CD4-positive, alpha-beta T cell (primary cell): ENCODE results near the gene SYT17. TPM values are rescaled to one million over a fixed set of nuclear protein-coding genes. Genes with fewer than 3 reads are reported as not detected.
A peak's percentile ranks its signal among the peaks of the same experiment; 100 is the strongest.

Experiments used
- ATAC-seq: fragments of 200-7000 bp; cut with Tn5 transposase; one replicate; pipeline ENCODE4 v1.10.0; 2022; ENCODE audit warnings: mild to moderate bottlenecking; ENCODE audit not compliant: poor library complexity
- CTCF ChIA-PET: fragments of 350-600 bp; sonication (Branson Sonifier 250); formaldehyde crosslinking; loops from one replicate; lab custom pipeline; 2021; ENCODE audit warnings: antibody characterized with exemption, inconsistent platforms; lab: Charles Lee
- POLR2A ChIA-PET: fragments of 350-600 bp; sonication (Branson Sonifier 250); formaldehyde crosslinking; loops from one replicate; lab custom pipeline; 2021; ENCODE audit warnings: antibody characterized with exemption, inconsistent platforms; lab: Charles Lee
- DNase-seq, 14 experiments: peaks; one replicate each; pipeline ENCODE4 v3.0.0-alpha.2; 2013 to 2020; ENCODE audit warnings: mixed read lengths in 2 of 14
- H3K27ac ChIP-seq, 2 donors: one replicate each; pipeline versions ENCODE4 v1.5.1 to v1.7.0; 2013; ENCODE audit warnings: low read length in 2 of 2, low read depth in 1 of 2, mild to moderate bottlenecking in 1 of 2
- H3K27me3 ChIP-seq, 2 experiments: 1 replicate in 1 of 2; 2 replicates in 1 of 2; pipeline versions ENCODE4 v1.6.1 to v1.7.0; 2013; ENCODE audit warnings: low read length in 2 of 2, control low read depth in 1 of 2, mild to moderate bottlenecking in 1 of 2, moderate library complexity in 1 of 2; ENCODE audit not compliant: insufficient read depth in 2 of 2, control insufficient read depth in 1 of 2
- H3K36me3 ChIP-seq: one replicate; pipeline ENCODE4 v1.6.1; 2013; ENCODE audit warnings: low read length, control low read depth; ENCODE audit not compliant: insufficient read depth
- H3K4me1 ChIP-seq: one replicate; pipeline ENCODE4 v1.6.1; 2013; ENCODE audit warnings: low read length, control low read depth; ENCODE audit not compliant: insufficient read depth
- H3K4me3 ChIP-seq: one replicate; pipeline ENCODE4 v1.5.1; 2013; ENCODE audit warnings: mild to moderate bottlenecking, low read length, moderate library complexity
- H3K9me3 ChIP-seq, 2 experiments: 1 replicate in 1 of 2; 2 replicates in 1 of 2; pipeline versions ENCODE4 v1.6.1 to v1.7.0; 2013; ENCODE audit warnings: low read length in 2 of 2, mild to moderate bottlenecking in 2 of 2, control low read depth in 1 of 2, moderate library complexity in 1 of 2; ENCODE audit not compliant: control insufficient read depth in 1 of 2, insufficient read depth in 1 of 2
- H3K27ac Mint-ChIP-seq: one replicate; pipeline ENCODE4 v1.8.0; 2020; ENCODE audit warnings: mixed read lengths
- H3K27me3 Mint-ChIP-seq: one replicate; pipeline ENCODE4 v1.8.0; 2021; ENCODE audit warnings: mixed read lengths
- H3K36me3 Mint-ChIP-seq: one replicate; pipeline ENCODE4 v1.8.0; 2021; ENCODE audit warnings: low read depth, mixed read lengths
- H3K4me1 Mint-ChIP-seq: one replicate; pipeline ENCODE4 v1.8.0; 2021; ENCODE audit warnings: low read depth, mixed read lengths
- H3K4me3 Mint-ChIP-seq: one replicate; pipeline ENCODE4 v1.8.0; 2020; ENCODE audit warnings: mild to moderate bottlenecking, mixed read lengths
- H3K9me3 Mint-ChIP-seq: one replicate; pipeline ENCODE4 v1.8.0; 2020; ENCODE audit warnings: mixed read lengths
- intact Hi-C, 2 experiments: fragments of 100-400 bp; cut with DNase I in 1 of 2; cut with micrococcal nuclease in 1 of 2; formaldehyde crosslinking; loops; one replicate each; pipeline versions ENCODE4 v1.15.1 to v1.9.0; 2023 to 2025; cut with DNase I, micrococcal nuclease
- total RNA-seq, 174 experiments: library from RNA in 2 of 174; stranded (reverse) in 2 of 174; gene quantifications; one replicate each; pipeline ENCODE4 v1.2.3 and lab custom pipeline; 2021 to 2026
- TF ChIP-seq, protein P1 (sequence below): fragments of 200-600 bp; IDR thresholded peaks from one replicate; pipeline ENCODE4 v1.8.0; 2022; ENCODE audit warnings: antibody characterized with exemption, mild to moderate bottlenecking

The SYT17 gene
- total RNA-seq, 2 experiments from 2014 or later: not detected

DNA sequence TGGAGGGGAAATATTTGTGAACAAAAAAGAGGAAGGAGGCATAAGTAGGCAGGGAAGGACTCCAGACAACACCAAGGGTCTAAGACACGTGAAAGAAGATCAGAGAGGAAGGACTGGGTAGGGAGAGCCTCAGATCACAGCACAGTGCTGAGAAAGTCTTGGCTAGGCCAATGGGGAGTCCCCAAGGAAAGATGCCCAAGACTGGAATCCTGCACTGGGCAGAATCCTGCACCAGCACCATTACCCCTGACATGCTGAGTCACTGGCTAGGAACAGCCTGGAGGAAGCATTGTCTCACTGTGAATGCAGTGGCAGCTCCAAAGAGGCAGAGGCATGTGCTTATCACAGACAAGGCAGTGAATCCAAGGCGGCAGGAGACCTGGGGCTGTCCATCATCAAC, 136.7 kb downstream of the SYT17 start:
- Mint-ChIP-seq H3K27me3 (peaks cover 9% of the 10 kb centered on the region), H3K27ac (no peak overlapping the region), H3K4me1 (no peaks in the 10 kb centered on the region), H3K36me3 (no peaks in the 10 kb centered on the region), H3K9me3 (no peaks in the 10 kb centered on the region), H3K4me3 (no peak overlapping the region)
- ChIA-PET POLR2A (no interaction called here), CTCF (interaction anchor here (0.7 kb wide), 1 partner anchor 15 kb away, joined by 4 read pairs; no protein-coding TSS in a partner anchor)
- peaks cover 0 to 5% of the 10 kb centered on the region in 2 experiments for H3K9me3 ChIP-seq
- no peak overlapping the region for H3K4me3 ChIP-seq
- intact Hi-C loops: no loop called here
- no peak overlapping the region for H3K27ac ChIP-seq
- ATAC-seq: no peak
- TF ChIP-seq, protein P1, sequence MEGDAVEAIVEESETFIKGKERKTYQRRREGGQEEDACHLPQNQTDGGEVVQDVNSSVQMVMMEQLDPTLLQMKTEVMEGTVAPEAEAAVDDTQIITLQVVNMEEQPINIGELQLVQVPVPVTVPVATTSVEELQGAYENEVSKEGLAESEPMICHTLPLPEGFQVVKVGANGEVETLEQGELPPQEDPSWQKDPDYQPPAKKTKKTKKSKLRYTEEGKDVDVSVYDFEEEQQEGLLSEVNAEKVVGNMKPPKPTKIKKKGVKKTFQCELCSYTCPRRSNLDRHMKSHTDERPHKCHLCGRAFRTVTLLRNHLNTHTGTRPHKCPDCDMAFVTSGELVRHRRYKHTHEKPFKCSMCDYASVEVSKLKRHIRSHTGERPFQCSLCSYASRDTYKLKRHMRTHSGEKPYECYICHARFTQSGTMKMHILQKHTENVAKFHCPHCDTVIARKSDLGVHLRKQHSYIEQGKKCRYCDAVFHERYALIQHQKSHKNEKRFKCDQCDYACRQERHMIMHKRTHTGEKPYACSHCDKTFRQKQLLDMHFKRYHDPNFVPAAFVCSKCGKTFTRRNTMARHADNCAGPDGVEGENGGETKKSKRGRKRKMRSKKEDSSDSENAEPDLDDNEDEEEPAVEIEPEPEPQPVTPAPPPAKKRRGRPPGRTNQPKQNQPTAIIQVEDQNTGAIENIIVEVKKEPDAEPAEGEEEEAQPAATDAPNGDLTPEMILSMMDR: no peak
- H3K27me3 ChIP-seq: no peaks in the 10 kb centered on the region
- no peaks in the 10 kb centered on the region for H3K4me1 ChIP-seq
- peak in 1 of 14 experiments; percentile 3 for DNase-seq
- no peaks in the 10 kb centered on the region for H3K36me3 ChIP-seq

DNA sequence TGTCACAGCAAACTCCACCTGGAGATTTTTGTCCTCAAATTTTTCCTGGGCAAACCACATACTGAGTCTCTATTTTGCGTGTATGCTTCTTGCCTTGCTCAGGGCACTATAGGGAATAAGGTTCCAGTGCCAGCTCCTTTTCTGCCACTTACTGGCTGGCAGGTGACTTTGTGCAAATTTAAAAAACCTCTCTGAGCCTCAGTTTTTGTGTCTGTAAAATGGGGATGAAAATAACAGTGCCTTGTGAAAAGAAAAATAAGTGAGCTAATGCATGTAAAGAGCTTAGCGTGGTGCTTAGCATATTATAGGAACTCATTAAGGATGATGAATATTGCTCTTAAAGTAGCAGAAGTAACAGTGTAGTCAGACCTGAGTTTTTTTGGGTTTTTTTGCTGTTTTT, 137.4 kb downstream of the SYT17 start:
- Mint-ChIP-seq H3K27me3 (peaks cover 9% of the 10 kb centered on the region), H3K27ac (no peak overlapping the region), H3K36me3 (no peaks in the 10 kb centered on the region), H3K9me3 (no peaks in the 10 kb centered on the region), H3K4me3 (no peak overlapping the region), H3K4me1 (no peaks in the 10 kb centered on the region)
- H3K9me3 ChIP-seq: peaks cover 0 to 5% of the 10 kb centered on the region in 2 experiments
- H3K4me3 ChIP-seq: no peak overlapping the region
- H3K27me3 ChIP-seq: no peaks in the 10 kb centered on the region
- intact Hi-C loops: no loop called here
- DNase-seq (no peak), ATAC-seq (no peak)
- TF ChIP-seq, protein P1: no peak
- H3K36me3 ChIP-seq: no peaks in the 10 kb centered on the region
- no peak overlapping the region for H3K27ac ChIP-seq
- no peaks in the 10 kb centered on the region for H3K4me1 ChIP-seq
- ChIA-PET POLR2A (no interaction called here), CTCF (no interaction called here)

DNA sequence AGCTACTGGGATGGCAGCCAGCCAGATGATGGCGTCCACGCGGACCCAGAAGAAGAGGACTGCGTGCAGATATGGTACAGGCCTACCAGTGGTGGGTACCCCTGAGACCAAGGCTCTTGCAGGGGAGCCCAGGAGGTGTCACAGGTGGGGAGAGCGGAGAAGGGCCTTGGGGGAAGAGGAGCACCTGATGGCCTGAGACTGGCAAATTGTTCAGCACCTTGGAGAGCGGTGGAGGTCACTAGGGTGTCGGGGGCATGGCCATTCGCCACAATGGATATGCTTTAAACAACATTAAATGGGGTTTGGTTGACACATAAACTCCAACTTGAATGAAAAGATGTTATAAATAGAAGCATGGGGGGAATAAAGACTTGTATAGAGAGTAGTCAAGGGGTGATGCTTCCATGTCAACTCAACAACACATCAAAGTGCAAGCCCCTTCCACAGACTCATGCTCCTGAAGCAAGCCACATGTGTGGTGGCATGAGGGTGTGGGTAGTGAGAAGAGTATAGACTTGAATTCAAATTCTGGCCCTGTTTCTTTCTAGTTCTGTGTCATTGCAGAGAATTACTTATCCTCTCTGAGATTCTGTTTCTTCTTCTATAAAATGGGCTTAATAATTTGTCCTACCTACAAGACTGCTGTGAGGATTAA, 139.7 kb downstream of the SYT17 start:
- peaks cover 9% of the 10 kb centered on the region for H3K27me3 Mint-ChIP-seq

More for the DNA sequence above, 139.7 kb downstream of the SYT17 start:
- Histone ChIP-seq H3K36me3 (no peaks in the 10 kb centered on the region), H3K9me3 (peaks cover 0 to 5% of the 10 kb centered on the region in 2 experiments), H3K4me1 (no peaks in the 10 kb centered on the region), H3K4me3 (no peak overlapping the region), H3K27me3 (no peaks in the 10 kb centered on the region), H3K27ac (no peak overlapping the region)
- CTCF ChIA-PET: no interaction called here
- Mint-ChIP-seq H3K36me3 (no peaks in the 10 kb centered on the region), H3K27ac (no peak overlapping the region), H3K4me3 (no peak overlapping the region), H3K9me3 (no peaks in the 10 kb centered on the region), H3K4me1 (no peaks in the 10 kb centered on the region)
- POLR2A ChIA-PET: no interaction called here
- ATAC-seq (no peak), DNase-seq (no peak)
- intact Hi-C loops: no loop called here
- TF ChIP-seq, protein P1: no peak
